ENCODE results near the gene GNG13.
A peak's percentile ranks its signal among the peaks of the same experiment; 100 is the strongest.

Gene GNG13

DNA sequence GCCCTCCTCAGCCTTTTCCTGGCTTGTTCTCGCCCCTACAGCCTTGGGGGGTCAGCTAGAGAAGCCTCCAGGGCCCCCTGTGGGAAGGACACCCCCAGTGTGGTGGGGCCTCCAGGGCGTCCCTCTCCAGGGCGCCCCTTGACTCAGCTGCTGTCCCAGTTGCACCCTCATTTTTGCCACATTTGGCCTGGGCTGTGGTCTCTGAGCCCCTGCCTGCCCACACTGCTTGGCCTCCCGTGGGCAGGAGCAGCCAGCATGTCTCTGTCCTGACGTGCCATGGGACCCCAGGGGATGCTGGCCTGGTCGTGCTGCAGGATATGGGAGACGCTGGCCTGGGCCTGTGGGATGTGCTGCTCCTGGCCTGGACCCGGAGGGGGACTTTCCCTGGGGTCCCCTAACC, 7.1 kb downstream of the GNG13 start:
- DNase-seq (ENCODE audit: low read depth): no peak

DNA sequence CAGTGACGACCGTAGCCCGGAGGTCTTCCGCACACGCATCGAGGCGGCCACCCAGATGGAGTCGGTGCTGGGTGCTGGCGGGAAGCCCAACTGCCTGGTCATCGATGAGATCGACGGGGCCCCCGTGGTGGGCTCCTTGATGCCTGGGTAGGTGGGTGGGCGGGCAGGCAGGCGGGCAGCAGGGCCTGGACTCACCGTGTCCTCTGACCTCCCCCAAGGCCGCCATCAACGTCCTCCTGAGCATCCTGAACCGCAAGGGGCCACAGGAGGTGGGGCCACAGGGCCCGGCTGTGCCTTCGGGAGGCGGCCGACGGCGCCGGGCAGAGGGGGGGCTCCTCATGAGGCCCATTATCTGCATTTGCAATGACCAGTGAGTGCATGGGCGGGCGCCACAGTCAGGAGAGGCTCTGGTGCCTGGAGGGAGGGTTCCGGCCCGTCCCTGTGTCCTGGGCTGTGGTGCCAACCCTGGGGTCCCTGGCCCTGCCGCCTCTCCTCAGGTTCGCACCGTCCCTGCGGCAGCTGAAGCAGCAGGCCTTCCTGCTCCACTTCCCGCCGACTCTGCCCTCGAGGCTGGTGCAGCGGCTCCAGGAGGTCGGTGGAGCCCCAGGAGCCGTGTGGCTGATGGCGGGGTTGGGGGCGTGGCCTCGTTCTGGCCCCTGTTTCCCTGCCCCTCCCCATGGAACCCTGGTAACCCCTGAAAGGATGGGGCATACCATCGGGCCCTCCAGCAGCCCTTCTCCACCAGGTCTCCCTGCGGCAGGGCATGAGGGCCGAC, 8.1 kb downstream of the GNG13 start:
- no peak for DNase-seq (ENCODE audit: low read depth)

DNA sequence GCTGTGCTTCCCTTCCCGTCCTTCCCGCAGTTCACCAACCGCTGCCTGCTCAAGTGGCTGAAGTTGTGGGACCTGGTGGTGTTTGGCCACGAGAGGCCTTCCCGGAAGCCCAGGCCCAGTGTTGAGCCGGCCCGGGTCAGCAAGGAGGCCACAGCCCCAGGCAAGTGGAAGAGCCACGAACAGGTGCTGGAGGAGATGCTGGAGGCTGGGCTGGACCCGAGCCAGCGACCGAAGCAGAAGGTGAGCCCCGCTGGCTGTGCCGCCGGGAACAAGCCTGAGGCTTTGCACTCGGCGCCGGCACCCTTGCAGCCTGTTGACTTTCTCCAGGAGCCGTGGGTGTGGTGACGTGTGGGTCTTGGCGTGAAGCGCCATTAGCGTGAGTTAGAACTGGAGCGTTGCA, 9.4 kb downstream of the GNG13 start:
- no peak for DNase-seq (ENCODE audit: low read depth)

DNA sequence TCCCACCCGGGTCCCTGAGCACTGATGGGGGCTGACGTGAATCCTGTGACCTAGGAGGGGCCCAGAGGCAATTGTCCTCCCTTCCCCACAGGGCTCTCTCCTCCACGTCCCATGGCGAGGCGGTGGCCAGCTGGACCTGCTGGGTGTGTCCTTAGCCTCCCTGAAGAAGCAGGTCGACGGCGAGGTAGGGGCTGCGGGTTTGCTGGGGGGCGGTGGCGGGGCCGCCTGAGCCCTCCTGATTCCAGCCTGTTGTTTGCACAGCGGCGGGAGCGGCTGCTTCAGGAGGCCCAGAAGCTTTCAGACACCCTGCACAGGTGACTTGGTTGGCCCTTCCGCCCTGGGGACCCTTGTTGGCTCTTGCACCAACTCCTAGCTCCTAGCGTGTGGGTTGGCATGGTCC, 10.4 kb downstream of the GNG13 start:
- DNase-seq (ENCODE audit: low read depth): no peak

DNA sequence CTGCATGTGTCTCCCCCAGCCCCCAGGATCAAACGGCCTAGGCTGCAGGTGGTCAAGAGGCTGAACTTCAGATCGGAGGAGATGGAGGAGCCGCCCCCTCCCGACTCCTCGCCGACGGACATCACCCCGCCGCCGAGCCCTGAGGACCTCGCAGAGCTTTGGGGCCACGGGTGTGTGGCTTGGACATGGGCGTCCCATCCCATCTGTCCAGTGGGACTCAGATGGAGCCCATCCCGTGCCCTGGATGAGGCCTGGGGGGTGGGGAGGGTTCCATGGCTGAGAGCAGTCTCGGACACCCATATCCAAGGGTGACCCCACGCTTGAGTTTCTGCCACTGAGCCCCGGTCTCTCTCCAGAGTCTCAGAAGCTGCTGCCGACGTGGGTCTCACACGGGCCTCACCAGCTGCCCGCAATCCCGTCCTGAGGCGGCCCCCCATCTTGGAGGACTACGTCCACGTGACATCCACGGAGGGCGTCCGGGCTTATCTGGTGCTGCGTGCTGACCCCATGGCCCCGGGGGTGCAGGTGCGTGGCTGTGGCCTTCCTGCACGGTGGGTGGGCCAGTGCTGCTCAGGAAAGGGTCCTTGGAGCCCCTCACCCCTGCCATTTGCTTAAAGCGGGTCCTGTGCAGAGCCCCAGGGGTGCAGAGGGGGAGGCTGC, 11.2 kb downstream of the GNG13 start:
- no peak for DNase-seq (ENCODE audit: low read depth)

DNA sequence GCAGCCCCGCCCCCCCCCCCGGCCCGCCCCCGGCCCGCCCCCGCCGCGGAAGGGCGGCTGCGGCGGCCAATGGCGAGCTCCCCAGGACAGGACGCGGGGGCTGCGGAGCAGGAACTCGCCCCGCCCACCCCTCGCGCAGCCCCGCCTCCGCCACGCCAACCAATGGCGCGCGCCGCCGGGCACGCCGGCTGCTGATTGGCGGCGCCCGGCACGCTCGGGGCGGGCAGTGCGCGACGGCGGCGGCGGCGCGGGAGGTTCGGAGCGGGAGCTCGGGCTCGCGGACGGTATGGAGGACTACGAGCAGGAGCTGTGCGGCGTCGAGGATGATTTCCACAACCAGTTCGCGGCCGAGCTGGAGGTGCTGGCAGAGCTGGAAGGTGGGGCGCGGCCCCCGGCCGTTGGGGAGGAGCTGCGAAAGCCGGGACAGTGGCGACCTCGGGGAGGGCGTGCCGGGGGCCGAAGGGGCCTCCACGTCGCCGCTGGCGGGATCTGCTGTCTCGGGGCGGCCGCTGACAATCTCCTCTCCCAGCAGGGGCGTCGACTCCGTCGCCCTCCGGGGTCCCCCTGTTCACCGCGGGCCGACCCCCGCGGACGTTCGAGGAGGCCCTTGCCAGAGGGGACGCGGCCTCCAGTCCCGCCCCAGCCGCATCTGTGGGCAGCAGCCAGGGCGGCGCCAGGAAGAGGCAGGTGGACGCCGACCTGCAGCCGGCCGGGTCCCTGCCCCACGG, 12.0 kb downstream of the GNG13 start, which contains the start of gene CHTF18:
Gene CHTF18 (plus strand): TSS at position 222 of the 728 bp plus-strand sequence. CDS start 65 bp downstream, at position 287.
- DNase-seq (ENCODE audit: low read depth): peak; percentile 91

DNA sequence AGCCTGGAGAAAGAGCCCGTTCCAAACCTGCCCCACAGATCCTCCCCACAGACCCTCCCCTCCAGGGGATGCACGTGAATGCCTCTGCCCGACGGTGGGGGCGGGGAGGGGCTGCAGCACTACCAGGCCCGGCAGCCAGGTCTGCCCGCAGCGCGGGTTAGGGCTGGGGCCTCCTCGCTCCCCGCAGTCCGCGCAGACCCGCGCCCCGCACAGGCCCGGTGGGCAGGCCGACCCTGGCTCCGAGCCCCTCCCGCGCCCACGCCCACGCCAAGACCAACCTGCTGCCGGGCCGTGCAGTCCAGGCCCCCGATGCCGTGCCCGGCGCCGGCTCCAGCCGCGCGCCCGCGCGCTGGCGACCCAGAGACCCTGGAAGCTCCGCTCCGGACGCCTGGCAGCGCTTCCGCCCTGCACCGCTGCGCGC, 12.5 kb downstream of the GNG13 start, which contains the start of gene RPUSD1:
Gene RPUSD1 (minus strand): TSS at position 404 of the 421 bp plus-strand sequence. CDS start 644 bp downstream, outside the sequence.
- DNase-seq (ENCODE audit: low read depth): no peak

DNA sequence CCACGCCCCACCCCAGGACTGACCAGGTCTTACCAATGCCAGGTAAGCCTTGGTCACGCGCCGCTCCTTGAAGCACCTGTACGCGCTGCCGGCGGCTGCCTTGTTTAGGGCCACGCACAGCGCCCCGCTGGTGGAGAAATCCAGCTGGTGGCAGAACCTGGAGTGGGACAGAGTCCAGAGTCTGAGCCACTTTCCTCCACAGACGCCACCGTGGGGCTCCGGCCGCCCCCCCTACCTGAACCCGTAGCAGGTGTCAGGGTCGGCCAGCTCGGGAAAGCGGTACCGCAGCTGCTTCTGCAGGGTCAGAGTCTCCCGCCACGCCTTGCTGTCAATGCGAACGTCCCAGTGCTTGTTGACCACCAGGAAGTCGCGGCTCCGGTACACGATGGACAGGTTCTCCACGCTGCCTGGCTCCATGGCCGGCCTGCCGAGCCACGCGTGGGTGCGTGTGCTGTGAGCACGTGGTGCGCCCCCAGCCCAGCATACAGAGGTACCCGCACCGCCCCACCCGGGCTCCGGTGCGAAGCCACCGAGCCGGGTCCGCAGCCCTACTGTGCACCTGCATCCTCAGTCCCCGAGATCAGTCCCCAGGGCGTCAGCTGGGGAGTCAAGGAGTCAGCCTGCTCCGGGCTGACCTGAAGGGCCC, 13.1 kb downstream of the GNG13 start:
- DNase-seq (ENCODE audit: low read depth): no peak

DNA sequence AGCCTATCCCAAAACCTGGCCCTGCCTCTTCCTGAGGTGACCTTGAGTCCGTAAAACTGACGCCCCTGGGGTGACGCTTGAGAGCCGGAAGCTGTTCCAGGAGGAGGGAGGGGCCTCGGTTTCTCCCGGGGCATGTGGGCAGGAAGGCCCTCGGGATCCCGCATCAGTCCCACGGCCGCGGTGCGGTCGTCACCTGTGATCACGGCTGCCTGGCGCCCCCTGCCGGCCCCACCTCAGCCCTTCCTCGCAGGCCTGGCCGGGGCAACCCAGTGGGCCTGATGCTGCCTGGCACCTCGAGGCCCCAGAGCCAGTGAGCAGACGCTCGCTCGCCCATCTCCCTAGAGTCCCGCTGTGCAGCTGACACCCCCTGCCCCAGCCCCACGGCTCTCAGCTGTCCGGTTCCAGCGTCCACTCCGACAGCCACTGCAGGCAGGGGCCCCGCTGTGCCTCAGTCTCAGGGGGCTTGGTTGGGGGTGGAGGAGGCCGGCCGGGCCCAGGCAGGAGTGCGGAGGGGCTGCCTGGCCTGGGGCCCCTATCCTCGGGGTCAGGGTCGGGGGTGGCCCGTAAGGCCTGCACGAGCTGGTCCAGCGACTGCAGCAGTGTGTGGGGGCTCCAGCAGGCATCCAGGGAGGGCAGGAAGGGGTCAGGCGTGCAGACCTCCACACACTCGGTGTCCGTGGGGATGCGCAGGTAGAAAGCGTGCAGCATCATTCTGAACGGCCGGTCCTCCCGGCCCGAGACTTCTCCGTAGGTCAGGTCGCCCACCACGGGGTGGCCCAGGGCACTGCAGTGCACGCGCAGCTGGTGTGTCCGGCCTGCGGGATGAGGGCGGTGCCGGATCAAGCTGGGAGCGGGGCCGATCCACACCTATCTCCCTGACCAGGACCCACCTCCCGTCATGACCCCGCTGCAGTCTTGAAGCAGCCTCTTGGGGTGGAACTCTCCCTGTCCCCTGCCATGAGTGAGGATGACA, 14.7 kb downstream of the GNG13 start:
- DNase-seq (ENCODE audit: low read depth): peak; percentile 61

DNA sequence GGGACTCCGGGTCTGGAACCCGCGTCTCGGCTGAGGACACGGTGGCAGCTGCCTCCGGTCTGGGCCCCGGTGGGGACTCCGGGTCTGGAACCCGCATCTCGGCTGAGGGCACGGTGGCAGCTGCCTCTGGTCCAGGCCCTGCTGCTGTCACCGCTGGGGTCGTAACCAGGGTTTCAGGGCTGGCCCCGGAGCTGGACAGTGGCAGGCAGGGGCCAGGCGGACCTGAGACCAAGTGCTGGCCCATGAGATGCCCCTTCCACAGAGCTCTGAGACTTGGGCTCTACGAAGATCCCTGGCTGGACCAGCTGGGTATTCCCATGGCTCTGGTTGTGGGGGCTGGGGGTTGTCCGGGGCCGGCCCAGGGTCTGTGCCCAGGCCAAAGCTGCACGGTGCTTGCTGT, 16.1 kb downstream of the GNG13 start:
- no peak for DNase-seq (ENCODE audit: low read depth)

DNA sequence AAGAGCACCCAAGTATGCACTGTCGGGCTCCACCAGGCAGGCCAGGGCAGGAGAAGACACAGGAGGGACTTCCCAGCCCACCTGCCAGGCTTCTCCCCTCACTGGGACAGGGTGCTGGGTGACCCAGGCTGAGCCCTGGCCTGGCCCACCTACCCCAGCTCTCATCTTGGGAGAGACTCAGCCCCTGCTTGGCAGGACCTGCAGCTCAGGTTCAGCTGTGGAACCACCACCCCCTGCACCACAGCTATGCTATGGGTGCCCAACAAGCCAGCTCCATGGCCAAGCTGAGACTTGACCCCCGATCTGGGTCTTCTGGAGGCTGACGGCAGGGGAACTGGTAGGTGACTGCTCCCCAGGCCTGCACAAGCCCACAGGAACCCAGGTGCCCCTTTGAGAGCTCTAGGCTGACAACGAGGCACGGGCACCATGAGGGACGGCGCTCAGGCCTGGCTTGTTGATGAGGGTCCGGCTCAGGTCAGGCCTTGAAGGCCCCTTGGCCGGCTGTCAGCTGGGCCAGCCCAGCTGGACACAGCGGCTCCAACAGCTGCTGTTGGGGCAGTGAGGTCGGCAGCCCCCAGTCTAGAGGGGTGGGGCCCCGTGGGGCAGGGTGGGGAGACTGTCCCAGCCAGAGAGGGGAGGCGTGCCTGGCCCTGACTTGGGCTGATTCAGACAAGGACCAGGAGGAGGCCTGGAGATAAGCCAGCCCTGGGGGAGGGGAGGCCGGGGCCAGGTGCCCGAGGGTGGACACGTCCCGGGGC, 17.0 kb downstream of the GNG13 start:
- no peak for DNase-seq (ENCODE audit: low read depth)

DNA sequence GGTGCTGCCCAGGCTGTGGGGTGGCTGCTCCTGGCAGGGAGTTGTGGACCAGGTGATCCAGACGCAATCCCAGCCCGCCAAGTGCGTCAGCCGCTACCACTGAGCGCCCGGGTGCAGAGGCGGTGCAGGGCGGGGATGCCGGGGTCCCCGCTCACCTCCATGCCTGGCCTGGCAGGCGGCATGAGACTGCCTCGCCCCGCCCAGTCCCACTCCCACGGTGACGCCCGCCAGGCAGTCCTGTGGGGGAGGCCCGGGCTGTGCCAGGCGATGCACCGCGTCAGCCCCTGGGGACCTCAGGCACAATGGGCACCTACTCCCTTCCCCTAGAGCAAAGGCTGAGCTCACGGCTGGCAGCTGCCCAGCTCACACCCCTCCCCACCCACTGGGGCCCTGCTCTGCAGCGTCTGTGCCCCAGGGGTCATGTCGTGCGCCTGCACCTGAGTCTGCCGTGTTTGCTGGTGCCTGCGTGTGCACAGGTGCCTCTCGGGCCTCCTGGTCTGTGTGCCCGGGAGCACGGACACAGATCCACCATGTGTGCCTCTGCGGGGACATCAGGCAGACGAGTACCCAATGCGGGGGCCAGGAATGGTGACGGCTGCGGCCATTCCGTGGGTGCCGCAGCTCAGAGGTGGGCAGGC, 17.6 kb downstream of the GNG13 start:
- DNase-seq (ENCODE audit: low read depth): no peak

DNA sequence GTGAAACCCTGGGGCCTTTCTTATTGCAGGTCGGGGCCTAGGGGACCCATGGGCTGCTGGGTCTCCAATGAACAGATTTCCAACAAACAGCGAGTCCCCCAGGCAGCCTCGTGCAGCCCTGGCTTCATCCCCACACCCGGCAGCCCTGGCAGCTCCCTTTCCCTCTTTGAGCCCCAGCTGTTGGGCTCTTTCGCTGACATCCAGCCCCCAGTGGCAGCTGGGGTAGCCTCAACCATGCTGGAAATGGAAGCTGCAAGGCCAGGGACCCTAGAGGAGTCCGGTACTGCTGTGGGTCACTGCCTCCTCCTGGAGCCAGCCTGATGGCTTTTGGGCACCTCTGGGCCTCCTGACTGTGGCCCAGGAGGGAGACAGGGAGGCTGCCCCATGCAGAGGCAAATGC, 18.3 kb downstream of the GNG13 start:
- no peak for DNase-seq (ENCODE audit: low read depth)

DNA sequence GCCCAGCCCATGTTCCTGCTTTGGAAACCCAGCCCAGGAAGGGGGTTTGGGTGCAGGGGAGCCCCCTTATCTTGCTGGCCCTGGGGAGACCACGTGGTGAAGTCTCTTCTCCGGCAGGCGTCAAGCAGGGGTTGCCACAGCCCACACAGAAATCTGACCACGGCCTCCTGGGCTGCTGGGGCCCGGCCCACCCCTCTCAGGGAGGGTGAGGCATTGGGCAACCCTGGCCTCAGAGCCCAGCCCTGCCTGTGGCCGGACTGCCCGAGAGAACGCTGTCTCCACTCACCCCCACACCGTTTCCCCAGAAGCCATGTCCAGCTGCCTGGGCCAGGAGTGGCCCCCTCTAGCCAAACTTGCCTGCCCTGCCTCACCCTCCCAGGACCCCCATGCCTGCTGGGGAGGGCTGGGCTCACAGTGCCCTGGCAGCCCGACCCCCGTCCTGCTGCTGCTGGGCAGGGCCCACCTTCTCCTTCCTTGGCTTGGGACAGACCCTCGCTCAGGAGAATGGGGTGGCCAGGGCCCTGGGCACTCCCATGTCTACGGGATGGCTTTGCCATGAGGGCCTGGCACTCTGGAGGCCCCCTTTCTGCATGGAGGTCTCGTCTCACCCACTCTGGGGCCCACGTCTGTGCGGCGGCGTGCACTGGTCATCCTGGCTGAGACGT, 19.1 kb downstream of the GNG13 start:
- no peak for DNase-seq (ENCODE audit: low read depth)

DNA sequence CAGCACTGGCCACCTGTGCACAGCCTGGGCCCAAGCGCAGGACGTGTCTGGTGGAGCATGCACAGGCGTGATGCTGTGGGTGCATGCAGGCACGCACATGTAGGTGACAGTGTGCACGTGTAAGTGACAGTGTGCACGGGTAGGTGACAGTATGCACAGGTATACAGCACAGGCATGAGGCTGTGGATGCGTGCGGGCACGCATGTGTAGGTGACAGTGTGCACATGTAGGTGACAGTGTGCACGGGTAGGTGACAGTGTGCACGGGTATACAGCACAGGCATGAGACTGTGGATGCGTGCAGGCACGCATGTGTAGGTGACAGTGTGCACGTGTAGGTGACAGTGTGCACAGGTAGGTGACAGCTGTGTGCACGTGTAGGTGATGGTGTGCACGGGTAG, 20.2 kb downstream of the GNG13 start:
- DNase-seq (ENCODE audit: low read depth): no peak

DNA sequence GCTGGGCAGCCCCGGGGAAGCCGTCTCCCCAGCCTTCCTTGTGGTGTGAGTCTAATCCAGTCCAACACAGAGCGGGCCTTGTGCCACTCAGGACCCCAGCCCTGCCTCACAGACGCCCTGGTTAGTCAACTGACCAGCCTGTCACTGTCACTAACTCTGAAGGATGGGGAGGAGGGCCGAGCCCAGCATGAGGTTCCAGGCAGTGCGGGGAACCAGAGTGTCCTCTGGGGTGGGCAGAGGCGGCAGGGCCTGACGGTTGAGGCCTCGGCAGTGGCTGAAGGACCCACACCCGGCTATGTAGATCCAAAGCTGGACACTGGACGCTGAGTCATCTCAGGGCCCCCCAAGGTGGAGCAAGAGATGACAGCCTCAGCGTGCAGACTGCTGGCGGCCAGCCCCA, 21.0 kb downstream of the GNG13 start:
- no peak for DNase-seq (ENCODE audit: low read depth)

DNA sequence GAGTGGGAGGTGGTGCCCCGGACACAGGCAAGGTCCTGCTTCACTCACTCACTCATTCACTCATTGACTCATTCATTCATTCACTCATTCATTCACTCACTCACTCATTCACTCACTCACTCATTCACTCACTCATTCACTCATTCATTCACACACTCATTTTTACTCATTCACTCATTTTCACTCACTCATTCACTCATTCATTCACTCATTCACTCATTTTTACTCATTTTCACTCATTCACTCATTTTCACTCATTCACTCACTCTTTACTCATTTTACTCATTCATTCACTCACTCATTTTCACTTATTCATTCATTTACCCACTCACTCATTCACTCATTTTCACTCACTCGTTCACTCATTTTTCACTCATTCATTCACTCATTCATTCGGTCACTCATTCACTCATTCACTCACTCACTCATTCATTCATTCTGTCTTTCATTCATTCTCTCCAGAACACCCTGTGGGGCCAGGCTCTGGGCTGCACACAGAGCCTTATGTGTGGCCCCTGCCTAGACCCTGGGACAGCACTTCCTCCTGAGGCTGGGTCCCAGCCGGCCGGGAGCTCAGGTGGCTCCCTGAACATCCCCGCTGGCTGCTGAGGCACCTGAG, 21.5 kb downstream of the GNG13 start:
- DNase-seq (ENCODE audit: low read depth): no peak

DNA sequence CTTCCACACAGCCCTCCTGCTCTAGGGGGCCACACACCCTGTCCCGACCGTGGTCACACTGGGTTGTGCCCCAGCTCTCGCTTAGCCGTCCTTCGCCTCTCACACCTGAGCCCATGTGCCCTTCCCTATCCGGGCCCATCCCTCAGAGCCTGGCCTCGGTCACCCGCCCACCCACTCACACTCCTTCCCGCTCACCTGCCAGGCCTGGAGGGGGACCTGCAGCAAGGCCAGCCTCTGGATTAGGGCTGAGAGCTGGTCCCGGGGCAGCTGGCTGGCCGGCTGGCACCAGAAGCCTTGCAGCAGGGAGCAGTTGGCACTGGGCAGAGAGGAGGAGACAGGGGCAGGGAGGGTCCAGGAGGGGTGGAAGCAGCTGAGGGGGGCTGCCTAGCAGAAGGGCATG, 22.1 kb downstream of the GNG13 start:
- DNase-seq (ENCODE audit: low read depth): no peak

DNA sequence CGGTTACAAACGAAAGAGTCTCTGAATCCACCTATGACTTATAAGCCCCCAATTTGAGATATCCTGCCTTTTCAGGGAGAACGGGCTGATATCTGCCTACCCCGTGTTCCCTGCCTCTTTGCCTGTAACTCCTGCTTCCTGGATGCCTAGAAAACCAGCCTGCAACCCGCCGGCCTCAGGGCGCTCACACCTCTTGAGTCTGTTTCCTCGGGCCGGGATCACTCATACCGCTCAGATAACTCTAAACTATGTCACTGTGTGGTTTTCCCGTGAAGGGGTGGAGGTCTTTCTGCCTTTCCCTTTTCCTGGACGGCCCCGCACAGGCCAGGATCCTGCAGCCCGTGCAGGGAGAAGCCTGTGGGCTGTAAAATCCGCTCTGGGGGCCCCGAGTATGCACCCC, 22.7 kb downstream of the GNG13 start:
- DNase-seq (ENCODE audit: low read depth): no peak

Data from stimulated activated CD4-positive, alpha-beta T cell treated with anti-CD3 and anti-CD28 coated beads, Interleukin-2, amount 100 ng/mL, for 4 hours (primary cell).